Measurements from ENCODE around the gene CHMP1A.

The CHMP1A gene

GRCh38 chr16:89621698-89622409, 35.7 kb downstream of the CHMP1A start:
- DNase-seq = no peak

- DNase-seq = no peak
Observed at GRCh38 chr16:89621136-89621697, 36.3 kb downstream of the CHMP1A start.

DNA sequence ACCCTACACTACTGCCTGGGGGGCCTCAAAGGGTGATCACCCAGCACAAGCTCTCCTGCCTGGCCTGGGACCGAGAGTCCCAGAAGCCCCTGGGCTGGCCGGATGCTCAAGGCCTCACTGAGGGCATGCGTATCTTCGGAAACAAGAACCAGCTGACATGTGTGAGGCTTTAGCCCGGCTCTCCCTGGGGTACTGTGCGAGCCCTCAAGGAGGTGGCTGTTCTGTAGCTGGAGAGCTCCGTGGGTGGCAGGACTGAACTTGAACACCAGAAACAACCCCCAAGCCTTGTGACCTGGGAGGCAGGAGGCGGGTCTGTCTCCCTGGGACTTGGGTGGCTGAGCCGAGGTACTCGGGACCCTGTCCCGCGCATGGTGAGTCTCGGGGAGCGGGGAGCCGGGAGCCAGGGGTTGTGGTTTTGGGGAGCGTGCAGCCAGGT, 37.1 kb downstream of the CHMP1A start:
- DNase-seq = no peak

DNA sequence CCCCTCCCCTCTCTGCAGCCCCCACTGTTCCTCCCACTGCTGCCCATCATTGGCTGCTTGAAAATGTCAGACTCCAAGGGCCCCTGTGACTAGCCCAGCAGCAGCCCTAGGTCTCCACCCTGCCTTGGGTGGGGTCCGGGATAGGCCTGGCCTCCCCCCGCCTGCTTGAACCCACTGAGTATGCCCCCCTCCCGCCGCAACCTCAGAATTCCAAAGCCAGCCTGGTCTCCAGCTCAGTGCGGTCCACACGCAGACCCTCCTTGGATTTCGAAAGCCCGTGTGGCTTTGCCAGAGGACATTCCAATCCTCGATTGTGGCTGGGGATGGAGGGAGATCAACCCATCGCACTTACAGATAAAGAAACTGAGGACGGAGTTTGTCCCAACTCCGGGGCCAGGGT, 37.7 kb downstream of the CHMP1A start:
- no peak for DNase-seq

- no peak for DNase-seq
Observed at GRCh38 chr16:89618109-89618998, 39.2 kb downstream of the CHMP1A start.

- DNase-seq = no peak
Observed at GRCh38 chr16:89617036-89617435, 40.5 kb downstream of the CHMP1A start.

GRCh38 chr16:89616623-89617022, 40.9 kb downstream of the CHMP1A start:
- no peak for DNase-seq

- DNase-seq = peak in 2 of 4 experiments; percentile 18 to 35
Observed at GRCh38 chr16:89615596-89616090, 41.9 kb downstream of the CHMP1A start.

DNA sequence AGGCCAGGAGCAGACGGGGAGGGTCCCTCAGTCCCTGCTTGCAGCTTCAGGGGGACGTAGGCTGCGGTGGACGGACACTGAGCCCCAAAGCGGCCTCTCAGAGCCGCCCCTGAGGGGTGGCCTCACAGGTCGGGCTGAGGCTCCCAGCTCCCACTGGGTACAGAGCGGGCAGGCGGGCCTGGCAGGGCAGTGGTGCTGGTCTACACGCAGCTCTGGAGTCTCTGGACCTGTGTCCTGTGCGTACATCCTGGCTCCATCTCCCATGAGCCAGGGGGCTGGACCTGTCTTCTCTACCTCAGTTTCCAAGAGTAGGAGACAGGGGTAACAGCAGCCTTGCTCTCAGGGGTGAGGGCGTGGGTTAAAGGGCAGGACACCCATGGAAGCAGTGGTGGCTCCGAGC, 42.3 kb downstream of the CHMP1A start:
- no peak for DNase-seq

DNA sequence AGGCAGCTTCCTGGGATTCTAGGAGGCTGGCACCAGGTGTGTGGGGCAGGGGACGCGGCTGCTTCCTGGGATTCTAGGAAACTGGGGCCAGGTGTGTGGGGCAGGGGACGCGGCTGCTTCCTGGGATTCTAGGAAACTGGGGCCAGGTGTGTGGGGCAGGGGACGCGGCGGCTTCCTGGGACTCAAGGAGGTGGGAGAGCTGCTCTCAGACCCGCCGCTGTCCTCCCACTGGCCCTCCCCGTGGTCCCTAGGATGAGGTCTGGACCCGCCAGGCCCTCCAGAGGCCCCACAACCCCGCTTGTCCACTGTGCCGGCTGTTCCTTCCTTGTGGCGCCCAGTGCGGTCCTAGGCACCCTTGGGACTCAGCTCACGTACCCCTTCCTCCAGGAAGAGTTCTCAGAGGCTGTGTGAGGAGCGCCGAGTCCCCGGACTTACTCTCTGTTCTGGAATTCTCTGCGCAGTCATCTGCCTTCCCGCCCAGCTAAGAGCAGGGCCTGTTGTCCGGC, 43.5 kb downstream of the CHMP1A start:
- no peak for DNase-seq

- DNase-seq = no peak
Observed at GRCh38 chr16:89613231-89613953, 44.1 kb downstream of the CHMP1A start, which contains the start of gene DPEP1. DPEP1 (plus strand) TSS chr16:89613642; CDS start chr16:89630411, 16,769 bp downstream.

DNA sequence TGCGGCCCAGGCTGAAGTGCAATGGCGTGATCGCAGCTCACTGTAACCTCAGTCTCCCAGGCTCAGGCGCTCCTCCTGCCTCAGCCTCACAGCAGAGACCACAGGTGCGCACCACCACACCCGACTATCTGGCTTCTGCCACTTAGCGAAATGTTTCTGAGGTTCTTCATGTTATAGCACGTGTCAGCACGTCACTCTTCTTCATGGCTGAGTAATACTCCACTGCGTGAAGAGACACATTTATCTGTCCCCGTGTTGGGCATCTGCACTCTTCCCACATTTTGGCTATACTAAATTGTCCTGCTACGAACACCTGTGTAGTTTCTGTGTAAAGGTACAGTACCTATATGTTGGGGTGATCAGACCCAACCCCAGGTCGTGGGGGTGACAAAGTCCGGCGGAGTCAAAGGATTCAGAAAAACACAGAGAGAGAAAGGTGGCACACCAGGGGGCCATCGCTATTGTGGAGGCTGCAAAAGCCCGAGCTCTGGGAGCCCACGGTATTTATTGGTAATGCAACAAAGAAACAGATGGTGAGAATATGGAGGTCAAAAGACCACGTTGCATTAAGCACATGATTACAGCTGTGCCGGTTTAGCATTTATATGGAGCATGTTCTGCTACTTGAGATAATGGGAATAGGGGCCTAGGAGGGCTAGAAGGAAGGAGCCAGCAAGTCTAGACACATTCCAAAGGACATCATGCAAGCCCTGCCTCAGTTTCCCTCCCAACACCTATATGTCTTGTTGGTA, 44.9 kb downstream of the CHMP1A start:
- no peak for DNase-seq

GRCh38 chr16:89610108-89610453, 47.4 kb downstream of the CHMP1A start:
- no peak for DNase-seq

DNA sequence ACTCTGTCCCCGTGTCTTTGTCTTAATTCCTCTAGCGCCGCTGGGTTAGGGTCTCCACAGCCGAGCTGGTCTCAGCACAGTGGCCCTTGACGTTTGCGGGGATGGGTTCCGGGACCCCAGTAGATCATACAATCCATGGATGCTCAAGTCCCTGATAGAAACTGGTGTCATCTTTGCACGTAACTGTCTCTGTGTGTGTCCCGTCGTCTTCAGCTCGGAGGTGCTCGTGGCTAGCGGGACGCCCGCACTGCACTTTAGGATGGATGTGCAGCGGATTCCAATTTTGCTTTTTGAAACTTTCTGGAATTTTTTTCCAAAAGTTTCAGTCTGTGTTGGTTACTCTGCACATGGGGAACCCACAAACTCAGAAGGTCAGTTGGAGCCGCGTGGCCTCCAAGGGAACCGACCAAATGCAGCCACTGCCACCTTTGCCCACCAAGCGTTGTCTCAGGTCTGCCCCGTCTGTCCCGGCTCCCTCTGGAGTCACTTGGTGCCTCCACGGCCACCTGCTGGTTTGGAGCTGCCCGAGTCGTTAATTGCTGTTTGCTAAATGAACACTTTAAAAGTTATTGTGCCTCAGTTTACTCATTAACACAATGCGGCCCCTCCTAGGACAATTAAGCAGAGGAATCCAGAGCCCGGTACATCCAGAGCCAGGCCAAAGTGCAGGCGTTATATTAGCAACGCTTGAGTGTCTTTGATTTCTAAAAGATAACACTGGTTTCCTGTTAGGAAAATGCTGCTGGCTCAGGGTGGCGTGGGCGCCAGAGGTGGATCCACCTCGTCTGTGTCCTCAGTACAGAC, 49.4 kb downstream of the CHMP1A start:
- DNase-seq = no peak

GRCh38 chr16:89607453-89607852, 50.1 kb downstream of the CHMP1A start:
- no peak for DNase-seq

DNA sequence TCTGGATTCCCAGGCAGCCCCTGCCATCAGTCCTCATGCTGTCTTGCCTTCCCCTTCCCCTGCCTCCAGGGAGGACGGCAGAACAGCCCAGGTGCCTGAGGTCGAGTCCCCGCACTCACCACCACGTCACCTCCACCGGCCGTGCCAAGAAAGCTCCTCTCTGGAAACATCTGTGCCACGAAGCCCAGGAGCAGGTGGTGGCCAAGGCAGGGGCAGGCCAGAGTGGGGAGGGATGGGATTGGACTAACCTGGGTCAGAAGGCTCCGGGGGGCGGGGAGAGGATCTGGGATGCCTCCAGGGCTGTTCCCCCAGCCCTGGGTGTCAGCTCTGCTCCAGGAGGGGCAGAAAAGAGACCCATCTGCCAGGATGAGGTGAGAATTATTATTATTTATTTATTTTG, 51.5 kb downstream of the CHMP1A start:
- DNase-seq = no peak

- DNase-seq = no peak
Observed at GRCh38 chr16:89605186-89605970, 52.1 kb downstream of the CHMP1A start.

DNA sequence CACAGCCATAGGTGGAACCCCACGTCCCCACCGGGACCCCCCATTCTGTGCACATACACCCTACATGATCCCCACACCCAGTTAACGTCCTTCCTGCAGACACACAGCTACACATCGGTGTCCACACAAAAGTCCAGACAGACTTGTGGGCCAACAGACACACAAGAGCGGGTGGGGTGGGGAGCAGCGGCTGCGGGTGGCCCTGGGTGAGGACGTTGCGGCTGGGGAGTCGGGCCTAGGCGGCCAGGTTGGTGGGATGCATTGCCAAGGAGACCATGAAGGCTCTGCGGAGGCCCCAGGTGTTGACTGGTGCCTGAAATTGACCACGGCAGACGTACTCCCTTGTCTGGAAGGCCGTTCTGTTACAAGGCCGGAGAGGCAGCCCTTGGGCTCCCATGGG, 52.7 kb downstream of the CHMP1A start:
- no peak for DNase-seq

DNA sequence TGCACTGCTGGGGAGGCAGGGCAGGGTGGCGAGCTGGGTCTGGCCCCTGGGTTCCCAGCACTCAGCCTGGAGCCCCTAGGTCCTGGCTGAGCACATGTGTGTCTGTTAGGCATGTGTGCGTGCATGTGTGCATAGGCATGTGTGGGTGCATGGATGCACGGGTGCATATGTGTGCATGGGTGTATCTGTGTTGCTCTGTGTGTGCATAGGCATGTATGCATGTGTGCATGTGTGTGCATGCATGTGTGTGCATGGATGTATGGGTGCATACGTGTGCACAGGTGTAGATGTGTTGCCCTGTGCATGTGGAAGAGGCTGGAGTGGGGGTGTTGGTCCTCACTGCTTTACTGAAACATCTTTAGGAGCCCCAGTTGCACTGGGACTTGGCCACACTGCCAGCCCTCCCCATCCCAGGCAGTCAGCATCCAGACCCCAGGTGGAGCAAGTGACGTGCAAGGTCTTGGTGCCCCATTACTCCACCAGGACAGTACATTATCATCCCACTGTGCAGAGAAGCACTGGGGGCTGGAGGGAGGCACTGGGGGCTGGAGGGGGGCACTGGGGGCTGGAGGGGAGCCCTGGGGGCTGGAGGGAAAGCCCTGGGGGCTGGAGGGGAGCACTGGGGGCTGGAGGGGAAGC, 54.4 kb downstream of the CHMP1A start:
- no peak for DNase-seq

All from activated naive CD4-positive, alpha-beta T cell (primary cell).